ENCODE data around the gene KCNQ1.

KCNQ1 gene

DNA sequence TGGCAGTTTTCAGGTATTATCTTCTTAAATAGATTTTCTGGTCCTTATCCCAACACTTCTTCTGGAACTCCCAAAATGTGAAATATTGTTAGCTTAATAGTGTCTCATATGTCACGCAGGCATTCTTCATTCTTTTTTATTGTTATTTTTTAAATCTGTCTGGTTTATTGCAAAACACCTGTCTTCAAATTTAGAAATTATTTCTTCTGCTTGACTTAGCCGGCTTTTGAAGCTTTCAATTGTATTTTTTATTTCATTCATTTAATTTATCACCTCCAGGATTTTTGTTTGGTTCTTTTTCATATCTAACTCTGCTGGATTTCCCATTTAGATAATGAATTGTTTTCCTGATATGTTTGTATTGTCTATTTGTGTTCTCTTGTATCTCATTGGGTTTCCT, 205.0 kb downstream of the KCNQ1 start:
- no peak for DNase-seq (ENCODE audit: low read depth)

DNA sequence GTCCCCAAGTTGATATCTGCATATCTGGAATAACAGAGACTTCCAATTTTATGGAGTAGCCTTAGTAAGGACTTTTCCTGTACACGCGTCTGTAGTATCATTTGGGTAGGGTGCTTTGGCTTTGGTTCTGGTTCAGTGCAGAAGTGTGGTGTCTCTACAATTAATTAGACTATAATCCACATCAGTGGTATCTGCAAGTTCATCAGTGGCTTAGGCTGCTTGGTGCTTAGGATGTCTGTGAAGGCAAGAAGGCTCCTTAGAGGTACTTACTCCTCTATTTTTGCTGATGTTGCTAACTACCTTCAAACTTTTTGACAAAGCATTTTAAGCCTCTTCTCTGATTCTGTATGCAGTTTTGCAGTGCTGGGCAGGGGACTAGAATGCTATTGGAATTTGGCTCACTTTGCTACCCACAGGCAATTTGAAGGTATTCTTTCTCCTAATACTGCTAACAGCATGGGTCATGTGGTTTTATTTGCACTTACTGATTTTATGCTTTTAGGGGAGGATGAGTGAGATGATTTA, 205.6 kb downstream of the KCNQ1 start:
- no peak for DNase-seq (ENCODE audit: low read depth)

DNA sequence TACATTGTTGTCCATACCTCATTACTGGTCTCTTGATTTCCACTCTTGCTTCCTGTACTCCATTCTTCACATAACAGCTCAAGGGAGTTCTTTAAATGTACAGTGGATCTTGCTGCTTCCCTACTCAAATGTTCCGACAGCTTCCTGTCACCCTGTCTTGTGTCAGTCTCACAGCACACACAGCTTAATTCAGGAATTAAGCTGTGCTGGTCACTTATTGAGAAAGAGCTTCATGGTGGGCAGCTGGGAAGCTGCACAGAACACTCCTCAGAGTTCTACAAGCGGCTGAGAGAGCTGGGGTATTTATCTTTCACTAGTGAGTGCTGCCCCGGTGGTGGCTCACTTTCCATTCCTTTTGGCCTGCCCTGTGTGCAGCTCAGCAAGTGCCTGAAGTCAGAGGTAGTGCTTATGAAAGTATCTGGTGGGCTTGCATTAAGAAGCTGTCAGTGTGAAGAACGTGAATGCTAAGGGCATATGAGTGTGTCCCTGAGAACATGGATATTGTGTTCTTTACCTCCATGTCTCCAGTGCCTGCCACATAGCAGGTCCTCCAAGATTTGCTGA, 206.3 kb downstream of the KCNQ1 start:
- DNase-seq (ENCODE audit: low read depth): no peak

DNA sequence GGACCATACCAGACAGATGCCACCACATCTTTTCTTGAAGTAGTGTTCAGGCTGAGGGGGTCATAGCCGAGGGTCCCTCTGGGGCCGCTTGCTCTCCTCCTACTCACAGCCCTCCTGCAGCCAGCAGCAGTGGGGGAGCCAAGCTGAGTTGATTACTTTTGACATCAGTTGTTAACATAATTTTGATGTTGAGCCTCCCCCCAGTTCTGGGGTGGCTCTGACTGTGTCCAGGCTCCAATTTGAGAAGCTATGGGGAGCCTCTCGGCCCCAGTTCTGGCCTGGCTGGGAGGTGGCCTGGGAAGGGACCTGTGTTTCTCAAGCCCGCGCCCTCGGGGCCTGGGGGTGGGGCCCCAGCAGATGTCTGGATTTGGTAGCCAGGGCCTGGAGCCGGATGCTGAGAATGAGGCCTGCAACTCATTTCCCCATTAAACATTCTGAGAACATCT, 207.0 kb downstream of the KCNQ1 start:
- no peak for DNase-seq (ENCODE audit: low read depth)

DNA sequence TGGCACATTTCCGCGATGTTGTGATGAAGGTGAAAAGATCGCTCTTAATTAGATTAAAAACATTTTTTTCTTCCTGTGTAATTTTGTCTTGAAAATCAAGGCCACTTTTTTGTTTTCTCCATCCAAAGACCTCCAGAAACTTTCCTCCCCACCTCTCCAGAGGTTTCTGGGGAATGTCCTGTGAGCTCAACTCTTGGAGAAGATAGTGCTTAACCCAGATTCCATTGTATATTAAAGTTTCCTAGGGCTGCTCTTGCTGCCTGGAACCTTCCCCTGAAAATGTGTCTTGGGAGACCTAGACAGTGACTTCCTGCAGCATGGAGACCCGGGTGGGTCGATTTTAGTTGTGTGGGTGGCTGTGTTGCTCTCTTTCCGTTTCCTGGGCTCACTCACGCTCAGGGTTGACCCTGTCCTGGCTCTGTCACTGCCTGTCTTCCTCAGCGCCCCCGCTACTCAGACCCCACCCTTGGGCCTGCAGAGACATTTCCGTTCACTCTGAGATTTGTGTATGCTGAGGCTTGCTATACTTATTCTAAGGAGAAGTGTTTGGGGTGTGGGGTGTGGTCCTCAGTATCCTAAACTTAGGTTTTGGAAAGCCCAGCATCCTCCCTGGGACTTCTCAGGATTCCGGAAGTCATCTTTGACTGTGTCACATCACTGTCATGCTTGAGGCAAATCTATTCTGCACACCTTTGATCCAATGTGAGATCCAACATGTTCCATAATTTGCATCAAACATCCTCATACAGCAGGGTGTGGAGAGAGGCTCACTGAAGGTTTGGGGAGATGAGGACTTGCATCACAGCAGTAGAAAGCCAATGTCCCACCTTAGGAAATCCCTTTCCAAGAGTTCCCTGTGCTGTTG, 207.8 kb downstream of the KCNQ1 start:
- DNase-seq (ENCODE audit: low read depth): no peak

DNA sequence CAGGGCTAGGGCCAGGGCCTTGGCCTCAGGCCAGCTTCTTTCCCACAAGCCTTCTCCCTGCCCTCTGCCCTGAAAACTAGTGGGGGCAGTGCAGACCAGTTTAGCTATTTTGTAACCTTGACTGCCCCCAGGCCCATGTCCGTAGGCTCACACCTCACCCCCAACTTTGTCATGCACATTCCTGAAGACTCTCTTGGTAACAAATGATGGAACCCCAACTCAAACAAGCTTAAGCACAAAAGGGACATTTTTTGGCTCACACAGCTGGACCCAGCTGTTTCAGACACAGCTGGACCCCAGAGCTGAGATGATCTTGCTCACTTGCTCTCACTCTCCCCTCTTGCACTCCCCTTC, 208.4 kb downstream of the KCNQ1 start:
- DNase-seq (ENCODE audit: low read depth): no peak

DNA sequence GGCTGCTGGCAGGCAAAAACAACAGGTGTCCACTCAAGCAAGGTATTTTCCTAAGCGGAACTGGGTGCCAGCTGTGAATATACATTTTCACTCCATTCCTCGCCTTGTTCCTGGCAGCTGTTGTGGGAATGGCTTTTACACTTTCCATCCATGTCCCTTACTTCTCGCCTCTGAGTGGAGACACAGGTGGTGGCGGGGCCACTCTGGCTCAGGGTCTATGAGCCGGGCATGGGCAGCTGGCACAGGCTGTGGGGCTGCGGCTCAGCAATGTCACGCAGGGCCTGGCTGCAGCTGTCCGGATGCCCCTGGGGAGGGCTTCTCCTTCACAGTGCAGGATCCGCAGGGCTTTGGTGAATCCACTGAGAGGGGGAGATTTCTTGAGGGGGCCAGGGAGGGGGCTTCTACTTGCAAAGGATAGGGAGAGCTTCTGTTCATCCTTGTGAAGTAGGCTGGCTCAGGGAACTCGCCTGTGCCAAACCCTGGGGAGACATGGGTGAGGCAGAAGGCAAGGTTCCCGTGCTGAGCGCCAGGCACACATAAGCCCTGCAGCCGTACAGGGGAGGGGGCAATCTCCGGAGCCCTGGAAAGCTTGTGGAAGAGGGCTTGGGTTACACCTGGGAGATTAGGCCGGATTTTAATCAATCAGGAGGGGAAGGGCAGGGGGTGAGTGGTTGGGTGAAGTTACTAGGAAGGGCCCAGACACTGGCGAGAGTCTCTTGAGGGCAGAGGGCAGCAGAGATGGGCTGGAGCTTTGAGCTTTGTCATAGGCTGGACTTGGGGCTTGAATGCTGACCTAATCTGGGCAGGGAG, 209.3 kb downstream of the KCNQ1 start:
- no peak for DNase-seq (ENCODE audit: low read depth)

DNA sequence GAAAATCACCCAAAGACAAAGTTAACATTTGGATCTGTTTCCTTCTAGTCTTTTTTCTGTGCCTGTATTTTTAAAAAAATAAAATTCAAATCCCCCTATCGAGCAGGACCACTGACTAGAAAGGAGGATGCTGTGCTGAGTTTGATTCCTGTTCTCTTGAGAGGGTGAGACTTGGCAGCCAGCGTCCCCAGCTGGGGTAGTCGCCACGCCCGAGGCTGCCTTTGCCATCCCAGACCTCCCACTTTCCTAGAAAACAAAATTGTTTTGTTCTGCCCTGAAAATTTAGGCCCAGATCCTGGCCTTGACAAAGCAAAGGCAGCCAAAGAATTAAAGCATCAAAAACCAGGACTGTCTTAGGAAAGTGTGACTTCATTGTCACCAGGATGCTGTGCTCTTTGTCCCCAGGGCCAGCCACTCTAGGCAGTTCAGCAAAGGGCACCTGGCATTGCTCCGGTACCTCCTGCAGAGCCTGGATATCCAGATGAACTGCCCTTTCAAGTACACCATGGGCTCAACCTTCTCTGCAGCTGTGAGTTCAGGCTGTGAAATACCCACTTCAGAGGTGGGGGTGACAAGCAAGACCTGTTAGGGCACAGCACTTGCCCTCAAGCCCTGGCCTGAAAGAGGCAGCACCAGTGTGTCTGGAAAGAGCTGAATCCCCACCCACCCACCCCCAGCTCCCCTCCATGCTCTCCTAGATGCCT, 210.4 kb downstream of the KCNQ1 start:
- DNase-seq (ENCODE audit: low read depth): no peak

DNA sequence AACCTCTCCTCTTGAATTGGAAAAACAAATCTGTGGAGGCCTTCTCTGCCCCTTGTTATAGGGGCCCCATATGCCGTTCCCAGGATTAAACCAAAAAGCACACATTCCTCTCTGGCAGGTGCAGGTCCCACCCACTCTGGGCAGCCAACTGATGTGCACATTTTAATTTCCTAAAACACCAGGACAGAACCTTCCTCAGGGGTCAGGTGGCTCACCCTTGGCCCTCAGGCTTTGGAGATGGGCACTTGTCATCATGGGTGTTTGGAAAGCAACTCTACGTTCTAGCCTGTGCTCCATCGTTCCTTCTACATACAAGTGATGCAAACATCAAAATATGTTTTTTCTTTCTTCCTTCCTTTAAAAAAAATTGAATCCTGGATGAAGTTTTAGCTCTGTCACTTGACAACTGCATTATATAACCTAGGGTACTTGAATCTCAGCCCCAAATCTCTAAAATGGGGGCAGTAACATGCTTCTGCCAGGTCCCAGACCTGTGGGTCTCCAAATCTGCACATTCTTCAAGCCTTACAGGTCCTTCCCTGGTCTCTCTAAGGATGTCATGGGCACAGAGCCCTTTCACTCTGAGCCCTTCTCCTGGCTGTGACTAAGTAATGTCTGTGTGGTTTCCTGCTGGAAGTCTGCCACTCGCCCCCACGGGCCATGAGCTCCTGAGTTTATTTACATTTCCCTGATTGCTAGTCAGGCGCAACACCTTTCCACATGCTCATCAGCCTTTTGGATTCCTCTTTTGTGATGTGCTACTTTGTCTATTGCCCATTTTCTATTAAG, 211.2 kb downstream of the KCNQ1 start:
- no peak for DNase-seq (ENCODE audit: low read depth)

DNA sequence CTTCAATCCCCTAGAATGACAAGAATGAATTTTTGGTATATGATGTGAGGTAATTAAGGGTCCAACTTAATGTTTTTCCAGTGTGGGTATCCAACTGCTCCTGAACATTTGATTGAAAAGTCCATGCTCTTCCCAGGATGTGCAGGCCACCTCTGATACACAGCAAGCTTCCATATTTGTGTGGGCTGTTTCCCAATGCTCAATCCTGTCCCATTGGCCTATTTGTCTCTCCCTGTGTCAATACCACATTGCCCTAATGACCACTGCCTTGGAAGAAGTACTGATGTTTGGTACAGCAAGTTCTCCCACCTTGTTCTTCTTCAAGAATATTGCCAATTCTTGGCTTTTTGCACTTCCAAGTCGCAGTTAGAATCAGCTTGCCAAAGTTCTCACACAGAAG, 212.1 kb downstream of the KCNQ1 start:
- no peak for DNase-seq (ENCODE audit: low read depth)

DNA sequence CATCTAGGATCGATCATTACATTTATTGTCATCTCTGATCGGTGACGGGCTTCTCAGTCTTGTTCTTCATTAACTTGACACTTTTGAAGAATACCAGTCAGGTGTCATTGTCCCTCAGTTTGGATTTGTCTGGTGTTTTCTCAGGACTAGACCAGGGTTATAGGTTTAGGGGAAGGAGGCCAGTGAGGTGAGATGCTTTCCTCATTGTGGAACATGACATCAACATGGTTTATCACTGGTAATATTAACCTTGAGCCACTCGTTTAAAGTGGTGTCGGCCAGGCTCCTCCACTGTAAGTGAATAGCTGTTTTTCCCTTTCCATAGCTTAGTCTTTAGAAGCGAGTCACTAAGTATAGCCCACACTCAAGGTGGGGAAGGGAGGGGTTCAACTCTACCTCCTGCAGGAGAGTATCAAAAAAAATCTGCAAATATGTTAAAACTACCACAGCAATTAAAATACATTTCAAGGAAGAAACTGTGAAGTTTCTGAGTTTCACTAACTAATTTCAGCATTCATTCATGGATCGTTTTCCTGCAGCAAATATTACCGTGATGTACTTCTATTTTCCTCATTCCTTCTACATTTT, 213.0 kb downstream of the KCNQ1 start:
- DNase-seq (ENCODE audit: low read depth): no peak

DNA sequence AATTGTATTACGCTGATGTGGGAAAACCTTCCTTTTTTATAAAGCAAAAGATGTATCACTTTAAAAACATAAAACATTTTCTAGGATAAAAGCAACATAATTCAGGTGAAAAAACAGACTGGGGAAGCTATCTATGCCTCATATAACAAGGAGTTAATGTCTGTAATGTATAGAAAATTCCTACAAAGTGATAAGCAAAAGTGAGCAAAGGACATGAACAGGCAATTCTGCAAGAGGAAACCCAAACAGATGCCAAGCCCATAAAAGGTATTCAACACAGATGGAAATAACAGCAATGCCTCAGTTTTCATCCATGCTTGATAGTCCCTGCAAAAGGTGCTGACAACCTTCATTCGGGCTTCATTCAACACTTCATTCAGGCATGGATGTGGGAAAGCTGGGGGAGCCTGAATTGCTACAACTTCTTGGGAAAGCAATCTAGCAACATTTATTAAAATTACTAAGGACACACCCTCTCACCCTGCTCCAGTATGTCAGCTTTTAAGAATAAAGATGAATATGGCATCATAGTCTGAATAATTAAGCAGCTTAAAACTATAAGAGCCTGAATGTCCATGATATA, 215.6 kb downstream of the KCNQ1 start:
- DNase-seq (ENCODE audit: low read depth): no peak

DNA sequence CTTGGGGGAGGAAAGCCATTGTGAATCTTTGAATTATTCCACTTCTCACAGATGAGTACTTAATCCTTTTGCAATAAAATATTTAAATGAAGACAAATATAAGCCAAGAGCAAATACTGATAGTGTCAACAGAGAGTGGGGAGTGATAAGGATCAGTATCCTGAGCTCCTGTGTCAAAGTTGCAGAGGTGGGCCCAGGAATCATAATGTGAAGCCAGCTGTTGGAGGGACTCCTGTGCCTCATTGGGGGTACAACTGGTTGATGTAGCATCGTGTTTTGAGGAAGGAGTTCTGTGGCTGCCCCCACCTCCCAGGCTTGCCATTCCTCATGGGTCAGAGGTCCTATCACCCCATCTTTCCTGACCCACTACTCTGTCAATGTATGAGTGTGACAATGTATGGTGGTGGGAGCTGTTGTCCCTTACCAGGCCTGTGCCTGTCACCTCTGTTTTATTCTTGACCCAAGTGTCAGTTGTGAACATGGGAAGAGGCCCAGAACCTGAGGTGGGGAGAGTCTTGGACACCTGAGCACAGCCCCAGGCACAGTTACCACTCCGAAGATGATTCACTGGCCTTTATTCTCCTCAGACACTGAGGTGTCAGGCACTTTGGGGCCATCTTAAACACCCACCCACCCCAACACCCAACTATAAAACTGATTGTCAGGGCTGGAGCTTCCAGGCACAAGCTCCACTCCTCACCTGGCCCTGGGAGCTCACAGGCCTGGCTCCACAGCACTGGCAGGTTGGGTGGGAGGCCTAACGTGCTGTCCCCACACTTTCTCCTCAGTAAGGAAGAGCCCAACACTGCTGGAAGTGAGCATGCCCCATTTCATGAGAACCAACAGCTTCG, 216.6 kb downstream of the KCNQ1 start:
- DNase-seq (ENCODE audit: low read depth): no peak

DNA sequence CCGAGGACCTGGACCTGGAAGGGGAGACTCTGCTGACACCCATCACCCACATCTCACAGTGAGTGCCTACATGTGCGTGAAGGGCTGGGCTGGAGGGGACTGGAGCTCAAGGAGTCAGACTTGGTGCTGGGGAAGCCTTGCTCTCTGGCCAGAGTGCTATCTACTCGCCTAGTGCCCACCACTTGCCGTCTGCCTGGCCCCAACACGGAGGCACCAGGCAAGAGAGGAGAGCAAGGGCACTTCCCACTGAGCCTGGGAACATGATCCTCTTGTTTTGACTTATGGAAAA, 217.2 kb downstream of the KCNQ1 start:
- no peak for DNase-seq (ENCODE audit: low read depth)

DNA sequence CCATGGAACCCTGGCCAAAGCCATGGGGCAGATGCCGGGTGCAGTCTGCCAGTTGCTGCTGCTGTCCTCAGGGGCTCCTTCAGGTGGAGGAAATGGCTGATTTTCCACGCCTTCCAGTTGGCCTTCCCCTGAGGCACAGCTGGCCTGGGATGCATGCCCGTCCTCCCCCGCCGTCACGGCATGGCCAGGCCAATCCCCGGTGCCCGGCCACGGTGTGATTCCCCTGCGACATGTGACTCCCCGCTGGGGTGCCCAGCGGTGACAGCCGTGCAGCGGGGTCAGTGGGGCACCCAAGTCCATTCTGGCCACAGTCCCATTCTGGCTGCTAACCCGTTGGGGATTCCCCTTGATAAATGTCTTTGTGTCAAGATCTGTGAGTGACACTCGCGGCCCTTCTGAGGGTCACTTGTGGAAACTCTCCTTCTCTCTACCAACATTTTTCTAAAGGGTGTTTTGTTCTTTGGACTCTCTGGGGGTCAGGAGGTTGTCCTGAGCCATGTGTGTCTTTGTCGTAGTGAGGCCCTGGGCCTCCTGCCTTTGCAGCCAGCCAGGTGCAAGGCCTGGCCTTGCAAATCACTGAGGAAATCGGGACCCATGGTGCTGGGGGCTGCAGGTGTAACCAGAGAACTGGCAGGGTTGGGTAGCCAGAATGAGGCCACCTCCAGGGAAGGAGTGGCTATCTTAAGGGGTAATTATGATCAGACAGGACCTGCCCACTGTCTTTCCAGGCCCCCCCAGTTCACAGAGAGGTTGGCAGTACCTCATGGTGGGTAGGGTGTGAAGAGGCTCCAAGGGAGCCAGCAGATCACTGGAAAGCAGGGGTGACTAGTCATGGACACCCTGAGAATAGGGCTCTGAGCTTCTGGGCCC, 217.9 kb downstream of the KCNQ1 start:
- DNase-seq (ENCODE audit: low read depth): no peak

DNA sequence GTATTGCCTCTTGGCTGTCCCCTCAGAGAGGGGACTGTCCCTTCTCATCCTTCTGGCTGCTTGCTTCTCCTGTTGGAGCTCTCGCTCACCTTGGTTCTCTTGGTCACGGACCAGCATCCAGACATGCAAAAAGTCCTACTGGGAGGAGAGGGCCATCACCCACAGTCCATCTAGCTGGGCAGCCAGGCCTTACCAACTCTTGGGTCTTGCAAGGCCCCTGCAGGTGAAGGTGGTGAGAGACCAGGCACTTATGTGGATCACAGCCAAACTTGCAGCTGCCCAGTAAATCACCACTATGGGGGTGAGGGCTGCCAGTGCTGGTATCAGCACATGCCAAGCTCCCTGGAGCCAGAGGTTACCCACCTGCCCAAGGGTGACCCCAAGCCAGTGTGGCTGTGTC, 218.7 kb downstream of the KCNQ1 start:
- DNase-seq (ENCODE audit: low read depth): no peak

DNA sequence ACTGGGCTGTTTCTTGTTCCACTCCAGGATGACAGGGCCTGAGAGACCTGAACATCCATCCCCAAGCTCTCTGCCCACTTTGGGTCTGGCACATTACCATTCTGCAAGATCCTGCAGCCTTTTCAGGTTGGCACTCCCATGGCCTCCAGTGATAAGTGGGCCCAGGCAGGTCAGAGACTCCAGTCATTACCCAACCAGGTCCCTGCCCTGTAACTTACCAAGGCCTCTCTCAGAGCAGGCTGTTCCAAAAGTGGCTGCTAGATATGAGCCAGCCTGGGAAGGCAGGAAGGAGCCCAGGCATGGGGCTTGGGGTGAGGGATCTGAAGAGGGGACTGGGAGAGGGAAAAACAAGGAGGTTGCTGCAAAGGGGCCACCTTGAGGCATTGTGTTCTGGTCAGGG, 219.1 kb downstream of the KCNQ1 start:
- DNase-seq (ENCODE audit: low read depth): no peak

DNA sequence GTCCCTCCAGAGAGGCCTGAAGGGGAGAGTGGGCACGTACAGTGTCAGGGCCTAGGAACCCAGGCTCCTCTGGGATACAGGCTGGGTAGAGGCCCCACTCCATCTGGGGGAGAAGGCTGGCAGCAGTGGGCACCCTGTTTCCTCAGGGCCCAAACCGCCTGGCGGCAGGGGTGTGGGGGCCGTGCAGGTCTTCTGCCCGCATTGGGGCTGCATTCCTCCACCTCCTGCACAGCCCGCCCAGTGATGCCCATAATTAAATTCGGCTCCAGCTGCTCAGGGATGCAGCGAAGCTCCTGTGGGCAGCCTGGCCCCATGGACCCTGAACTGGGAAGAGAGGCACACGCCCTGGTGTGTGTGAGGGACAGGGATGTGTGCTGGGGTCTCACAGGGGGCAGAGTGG, 219.6 kb downstream of the KCNQ1 start:
- DNase-seq (ENCODE audit: low read depth): no peak

Measured in activated T-helper 1 cell treated with Interleukin-2 at 50 U/mL for 16 hours (primary cell).